ENCODE results near the gene AP3B1.

Gene AP3B1

DNA sequence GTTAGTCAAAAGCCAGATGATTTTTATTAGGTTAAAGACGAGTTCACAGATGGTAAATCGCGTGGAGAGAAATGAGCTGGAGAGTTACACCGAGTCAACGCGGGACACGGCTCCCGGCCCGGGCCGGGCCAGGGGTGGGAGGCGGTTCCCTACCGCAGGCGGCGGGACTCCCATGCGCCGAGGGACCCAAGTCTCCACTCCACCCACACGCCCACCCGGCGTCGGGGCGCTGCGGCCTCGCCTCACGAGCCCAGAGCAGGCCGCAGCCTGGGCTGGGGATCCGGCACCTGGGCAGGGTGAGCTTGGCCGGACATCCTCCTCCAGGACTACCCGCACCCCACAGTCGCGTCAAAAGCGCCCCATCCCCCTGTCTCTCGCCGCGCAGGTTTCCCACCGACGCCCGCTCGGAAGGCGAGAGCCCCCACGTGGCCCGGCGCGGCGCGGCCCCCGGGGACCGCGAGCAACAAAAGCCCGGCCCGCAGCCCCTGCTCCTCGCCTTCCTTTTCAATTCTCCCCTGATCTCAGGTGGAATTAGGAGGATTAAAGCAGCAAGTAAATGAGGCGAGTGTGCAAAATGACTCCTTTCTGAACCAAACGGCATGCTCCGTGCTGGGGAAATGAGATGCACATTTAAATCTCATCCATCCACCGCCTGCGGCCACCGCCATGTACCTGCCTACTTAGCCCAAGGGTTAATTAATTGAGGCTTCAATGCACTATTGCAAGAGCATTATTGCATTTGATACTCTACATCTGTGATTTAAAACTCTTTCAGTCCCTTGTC is 321.8 kb downstream of the AP3B1 start:
- peak; percentile 27 for DNase-seq (ENCODE audit: low spot score)

GRCh38 chr5:77971776-77972468 is 322.6 kb downstream of the AP3B1 start:
- DNase-seq (ENCODE audit: low spot score), result no peak

- no peak for DNase-seq (ENCODE audit: low spot score)
These were observed 323.6 kb downstream of the AP3B1 start for GRCh38 chr5:77970891-77971290.

DNA sequence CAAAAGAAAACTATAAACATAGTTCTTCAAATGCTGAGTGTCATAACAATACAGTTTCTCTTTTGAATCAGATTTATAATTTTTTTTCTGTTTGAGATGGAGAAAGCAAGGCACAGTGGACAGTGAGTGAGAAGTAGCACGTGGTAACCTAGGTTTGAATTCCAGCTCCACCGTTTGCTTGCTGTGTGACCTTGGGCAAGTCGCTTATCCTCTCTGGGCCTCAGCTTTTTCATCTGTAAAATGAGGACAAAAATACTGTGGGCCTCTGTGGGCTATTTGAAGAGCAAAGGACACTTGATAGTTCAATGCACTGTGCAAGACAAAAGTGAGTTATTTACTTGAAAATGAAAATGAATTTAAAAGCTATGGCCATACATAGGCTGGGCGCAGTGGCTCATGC is 330.7 kb downstream of the AP3B1 start:
- no peak for DNase-seq (ENCODE audit: low spot score)

DNA sequence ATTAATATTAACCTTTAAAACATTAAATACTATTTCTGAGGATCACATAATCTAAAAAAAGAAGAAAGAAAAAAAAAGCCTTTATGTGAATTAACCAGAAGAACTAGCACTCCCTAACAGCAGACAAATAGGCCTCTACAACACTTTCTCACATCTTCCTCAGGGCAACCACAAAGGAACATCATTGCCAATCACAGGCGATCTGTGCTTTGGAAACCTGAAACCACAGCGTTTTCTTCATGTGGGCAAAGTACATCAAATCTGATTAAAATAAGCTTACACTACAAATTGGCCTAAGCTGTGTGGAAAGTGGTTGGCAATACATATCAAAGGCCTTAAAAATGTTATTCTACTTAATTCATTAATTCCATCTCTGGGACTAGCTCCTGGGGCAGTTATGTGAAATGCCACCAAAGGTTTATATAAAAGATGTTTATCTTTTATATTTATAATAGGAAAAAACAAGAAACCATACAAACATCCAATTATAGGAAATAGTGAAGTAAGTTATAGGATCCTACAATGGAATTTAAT is 333.6 kb downstream of the AP3B1 start:
- DNase-seq (ENCODE audit: low spot score), result no peak

GRCh38 chr5:77960305-77960704 is 334.2 kb downstream of the AP3B1 start:
- DNase-seq (ENCODE audit: low spot score), result no peak

DNA sequence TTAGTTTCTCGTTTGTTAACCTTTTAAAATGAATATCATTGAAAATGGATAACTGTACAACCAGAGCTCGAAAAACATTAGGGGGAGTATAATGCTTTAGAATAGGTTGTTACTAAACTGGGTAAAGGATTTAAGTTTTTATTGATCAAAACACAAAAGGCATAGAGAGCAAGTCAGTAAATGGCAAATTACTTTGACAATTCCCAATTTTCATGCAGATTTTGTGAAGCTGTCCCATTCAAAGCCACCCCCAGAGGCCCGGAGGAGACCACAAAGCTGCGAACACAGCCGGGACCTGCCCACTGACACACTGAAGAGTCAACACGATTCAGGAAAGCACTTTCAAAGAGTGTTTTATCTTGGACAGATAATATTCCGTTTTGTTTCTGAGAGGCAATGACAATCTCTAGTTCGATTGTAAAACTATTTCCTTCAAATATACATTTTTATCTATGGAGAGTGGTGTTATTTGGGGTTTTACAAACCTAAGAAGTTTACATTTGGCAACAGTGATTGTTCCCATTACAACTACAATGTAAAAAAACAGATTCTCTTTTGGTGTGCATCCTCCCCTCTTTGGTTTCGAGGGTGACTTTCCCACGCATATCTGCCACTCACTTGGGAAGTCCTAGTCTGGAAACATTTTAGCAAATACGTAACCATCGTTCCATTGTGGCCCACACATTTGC is 335.7 kb downstream of the AP3B1 start:
- DNase-seq (ENCODE audit: low spot score), result no peak

DNA sequence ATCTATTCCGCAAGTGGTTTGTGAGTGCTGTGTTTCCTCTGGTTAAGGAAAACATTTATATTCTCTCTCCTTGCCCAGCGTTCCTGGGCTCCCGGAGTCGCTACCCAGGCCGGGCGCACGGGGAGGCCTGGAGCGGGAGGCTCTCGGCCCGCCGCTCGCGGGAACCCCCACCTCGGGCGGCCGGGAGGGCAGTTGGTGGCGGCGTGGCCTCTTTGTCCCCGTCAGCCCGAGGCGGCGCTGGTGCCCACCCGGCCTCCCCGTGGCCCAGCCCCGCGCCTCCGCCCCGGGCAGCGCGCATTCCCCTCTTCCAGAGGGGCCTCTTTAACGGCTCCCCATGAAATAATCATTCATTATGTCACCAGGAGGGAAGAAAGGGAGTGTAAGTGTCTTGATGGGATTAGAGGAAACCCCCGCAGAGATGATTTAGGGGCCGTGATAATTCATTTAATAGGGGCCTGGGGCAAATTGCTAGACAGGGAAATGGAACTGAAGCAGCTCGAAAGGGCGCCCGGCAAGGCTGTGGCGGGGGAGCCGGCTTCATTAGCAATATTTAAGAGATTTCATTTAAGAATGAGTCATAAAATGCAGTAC is 336.5 kb downstream of the AP3B1 start:
- DNase-seq (ENCODE audit: low spot score), result no peak

DNA sequence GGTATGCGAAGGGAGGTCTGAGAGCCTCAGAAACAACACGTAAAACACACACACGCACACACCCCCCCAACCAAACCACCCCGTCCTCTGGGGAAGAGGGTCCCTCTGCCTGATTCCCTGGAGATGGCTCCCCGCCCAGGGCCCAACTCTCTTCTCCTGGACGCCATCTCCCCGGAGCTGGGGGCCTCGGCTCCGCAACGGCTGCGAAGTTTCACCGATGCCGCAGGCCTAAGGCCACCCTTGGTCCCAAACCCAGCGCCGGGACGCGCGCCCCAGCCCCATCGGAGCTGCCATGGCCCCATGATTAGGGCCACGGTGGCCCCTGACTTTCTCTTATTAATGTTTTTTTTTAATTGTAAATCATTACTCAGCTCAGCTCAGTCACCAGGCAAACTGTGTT is 337.0 kb downstream of the AP3B1 start:
- DNase-seq (ENCODE audit: low spot score), result no peak

GRCh38 chr5:77957081-77957480 is 337.4 kb downstream of the AP3B1 start:
- DNase-seq (ENCODE audit: low spot score), result no peak

DNA sequence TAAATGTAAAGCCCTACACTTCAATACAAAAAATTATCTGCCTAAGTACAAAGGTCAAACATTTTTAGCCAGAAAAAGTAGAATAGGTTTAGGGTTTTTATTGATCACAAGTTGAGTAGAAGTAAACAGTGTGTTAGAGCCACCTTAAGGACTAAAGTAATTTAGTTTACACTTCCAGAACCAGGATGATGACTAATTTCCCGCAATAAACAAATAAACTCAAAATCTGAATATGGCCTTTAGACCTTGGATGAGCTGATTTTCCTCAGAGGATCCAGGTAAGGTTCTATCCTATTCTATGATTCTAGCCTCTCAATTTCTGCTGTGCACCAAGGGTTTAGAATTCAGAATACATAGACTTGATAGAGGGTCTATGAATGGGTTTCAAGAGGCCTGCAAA is 338.9 kb downstream of the AP3B1 start:
- DNase-seq (ENCODE audit: low spot score), result no peak

- no peak for DNase-seq (ENCODE audit: low spot score)
These were observed 341.1 kb downstream of the AP3B1 start for GRCh38 chr5:77953374-77953773.

GRCh38 chr5:77952636-77953212 is 341.8 kb downstream of the AP3B1 start:
- DNase-seq (ENCODE audit: low spot score), result no peak

All from AG20443 (cell line).